GM18507 (cell line): ENCODE measurements around the gene GIPC3.

ENCODE experiments used
- DNase-seq: peaks from one replicate; pipeline ENCODE4 v3.0.0; 2011; ENCODE audit warnings: low read depth; ENCODE audit not compliant: insufficient read length; ENCODE audit errors: extremely low spot score
- FAIRE-seq: peaks from 2 replicates; lab custom pipeline; 2011; peaks lifted over from hg19 to GRCh38; lab: Jason Lieb, UNC

GIPC3 gene

DNA sequence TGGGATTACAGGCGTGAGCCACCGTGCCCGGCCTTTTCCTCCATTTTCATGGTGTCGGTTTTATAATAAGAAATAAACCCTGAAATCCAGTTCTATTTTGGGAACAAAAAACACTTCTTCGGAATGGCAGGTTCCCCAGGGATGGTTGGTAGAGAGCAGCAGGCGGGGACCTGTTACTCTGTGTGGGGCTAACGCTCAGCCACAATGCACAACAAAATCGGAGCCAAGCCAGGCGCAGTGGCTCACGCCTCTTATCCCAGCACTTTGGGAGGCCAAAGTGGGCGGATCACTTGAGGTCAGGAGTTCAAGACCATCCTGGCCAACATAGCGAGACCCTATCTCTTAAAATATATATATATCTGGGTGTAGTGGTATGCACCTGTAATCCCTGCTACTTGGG lies 15.7 kb downstream of the GIPC3 start:
- FAIRE-seq (no peak), DNase-seq (no peak)

GRCh38 chr19:3603121-3603811 lies 18.0 kb downstream of the GIPC3 start:
- no peak for DNase-seq
- FAIRE-seq, result no peak

GRCh38 chr19:3604227-3604986 lies 19.1 kb downstream of the GIPC3 start:
- no peak for DNase-seq
- FAIRE-seq, result no peak

- DNase-seq (no peak), FAIRE-seq (no peak)
These were observed 19.7 kb downstream of the GIPC3 start for GRCh38 chr19:3604987-3605343.

DNA sequence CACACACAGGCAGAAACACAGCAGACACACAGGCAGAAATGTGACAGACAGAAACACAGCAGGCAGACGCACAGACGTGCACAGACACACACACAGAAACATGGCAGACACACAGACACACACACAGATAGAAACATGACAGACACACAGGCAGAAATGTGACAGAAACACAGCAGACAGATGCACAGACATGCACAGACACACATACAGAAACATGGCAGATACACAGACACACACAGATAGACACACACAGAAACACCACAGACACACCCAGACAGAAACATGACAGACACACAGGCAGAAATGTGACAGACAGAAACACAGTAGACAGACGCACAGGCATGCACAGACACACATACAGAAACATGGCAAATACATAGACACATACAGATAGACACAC lies 20.1 kb downstream of the GIPC3 start:
- peak; percentile 39 for FAIRE-seq
- DNase-seq, result no peak

GRCh38 chr19:3605770-3606169 lies 20.5 kb downstream of the GIPC3 start:
- no peak for FAIRE-seq

DNA sequence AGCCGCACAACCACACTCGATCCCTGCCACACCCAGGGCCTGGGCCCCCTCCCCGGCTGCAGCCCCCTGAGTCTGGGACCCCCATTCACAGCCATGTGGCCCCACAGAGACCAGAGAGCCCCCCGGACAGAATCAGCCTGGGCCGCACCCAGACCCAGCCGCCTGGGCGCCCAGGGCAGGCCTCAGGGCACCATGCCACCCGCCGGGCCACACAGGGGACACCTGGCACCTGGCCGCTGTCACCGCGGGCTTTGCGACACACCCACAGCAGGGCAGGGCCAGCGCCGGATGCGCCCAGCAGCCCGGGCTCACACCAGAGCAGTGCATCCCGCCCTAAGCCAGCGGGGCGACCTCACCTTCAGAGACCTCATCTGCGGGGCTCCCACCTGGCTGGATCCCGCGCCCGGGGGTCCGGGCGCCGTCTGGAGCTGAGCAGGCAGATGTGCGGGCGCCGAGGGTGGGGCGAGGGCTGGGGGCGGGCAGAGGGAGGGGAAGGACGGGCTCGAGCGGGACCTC lies 21.0 kb downstream of the GIPC3 start:
- FAIRE-seq (no peak), DNase-seq (no peak)

More at GRCh38 chr19:3605770-3606169, 20.5 kb downstream of the GIPC3 start:
- DNase-seq, result no peak

GRCh38 chr19:3606690-3607289 lies 21.5 kb downstream of the GIPC3 start, which contains the start of gene TBXA2R:
TSS of gene TBXA2R (minus strand) at chr19:3606875. CDS start at chr19:3600634, 6,241 bp downstream.
- DNase-seq, result no peak
- no peak for FAIRE-seq

DNA sequence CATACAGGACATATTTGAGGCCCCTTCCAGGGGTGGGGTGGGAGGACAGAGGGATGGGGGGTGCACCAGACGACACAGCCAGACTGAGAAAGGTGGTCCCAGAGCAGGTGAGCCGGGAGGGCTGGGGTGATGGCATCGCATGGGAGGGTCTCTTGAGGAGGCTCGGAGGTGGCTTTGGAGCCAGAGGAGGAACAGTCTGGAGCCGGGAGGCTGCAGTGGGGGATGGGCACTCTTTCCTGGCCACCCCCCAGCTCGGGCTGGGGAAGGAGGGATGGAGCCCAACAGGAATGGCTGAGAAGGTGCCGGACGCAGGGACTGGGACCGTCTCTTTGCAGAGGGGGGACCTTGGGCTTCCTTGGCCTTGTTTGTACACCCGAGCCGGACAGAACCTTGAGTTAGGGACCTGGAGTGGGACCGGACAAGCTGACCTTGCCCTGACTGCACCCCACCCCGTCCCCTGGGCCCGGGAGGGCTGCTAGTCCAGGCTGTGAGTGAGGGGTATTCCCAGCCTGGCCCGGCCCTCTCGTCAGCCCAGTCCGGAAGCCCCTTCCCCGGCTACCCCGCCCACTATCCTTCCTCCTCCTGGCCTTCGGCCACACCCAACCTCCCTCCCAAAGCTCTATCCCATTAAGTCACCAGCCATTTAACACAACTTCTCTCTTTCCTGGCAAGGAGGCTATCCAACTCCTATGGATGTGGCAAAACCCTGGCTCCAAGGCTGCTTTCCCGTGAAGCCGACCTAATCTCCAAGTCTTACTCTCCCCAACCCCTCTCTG lies 22.2 kb downstream of the GIPC3 start:
- DNase-seq (no peak), FAIRE-seq (no peak)

- no peak for FAIRE-seq
- DNase-seq, result no peak
These were observed 22.9 kb downstream of the GIPC3 start for GRCh38 chr19:3608079-3608641.

GRCh38 chr19:3608750-3609322 lies 23.6 kb downstream of the GIPC3 start:
- DNase-seq, result no peak
- no peak for FAIRE-seq

DNA sequence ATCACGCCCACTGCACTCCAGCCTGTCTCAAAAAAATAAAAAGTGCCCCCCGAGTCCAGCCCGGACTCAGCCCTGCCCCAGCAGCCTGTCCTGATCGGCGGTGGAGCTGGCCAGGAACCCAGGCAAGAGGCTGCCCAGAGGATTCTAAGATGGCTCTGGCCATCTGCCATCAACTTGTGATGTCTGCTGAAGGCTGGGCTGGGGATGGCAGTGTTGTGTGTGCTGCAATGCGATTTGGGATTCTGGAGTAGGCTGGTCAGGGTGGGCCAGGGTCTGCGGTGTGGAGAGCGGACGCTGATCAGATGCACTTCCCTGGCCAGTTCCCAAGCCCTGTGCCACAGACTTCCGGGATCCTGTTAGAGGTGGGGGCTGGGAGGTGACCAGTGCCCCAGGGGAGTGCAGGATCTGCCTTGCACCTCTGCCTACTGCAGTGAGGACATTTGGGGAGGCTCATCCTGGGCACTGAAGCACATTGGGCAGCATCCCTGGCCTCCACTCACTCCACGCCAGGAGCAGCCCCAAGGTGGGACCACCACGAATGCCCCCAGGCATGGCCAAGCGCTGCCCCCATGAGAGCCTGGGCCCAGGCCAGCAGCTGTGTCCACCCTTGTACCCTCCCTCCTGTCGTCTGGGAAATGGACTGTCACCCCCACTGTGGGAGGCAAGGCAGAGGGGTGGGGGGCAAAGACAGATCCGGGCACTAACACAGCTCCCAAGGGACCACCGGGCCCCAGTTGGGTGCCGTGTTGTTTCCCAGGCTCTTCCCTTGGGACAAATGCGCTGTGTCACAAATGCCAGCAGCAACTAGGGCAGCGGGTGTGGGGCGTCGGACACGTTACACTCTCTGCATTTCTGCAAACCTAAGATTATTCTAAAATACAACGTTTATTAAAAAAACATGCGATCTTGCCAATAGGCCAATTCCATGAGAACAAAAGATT lies 24.8 kb downstream of the GIPC3 start:
- no peak for FAIRE-seq
- no peak for DNase-seq

- FAIRE-seq, result no peak
- no peak for DNase-seq
These were observed 25.8 kb downstream of the GIPC3 start for GRCh38 chr19:3610745-3611717.

GRCh38 chr19:3611841-3612240 lies 26.6 kb downstream of the GIPC3 start:
- no peak for DNase-seq
- FAIRE-seq, result no peak

- no peak for DNase-seq
- FAIRE-seq, result no peak
These were observed 27.1 kb downstream of the GIPC3 start for GRCh38 chr19:3612330-3612729.

GRCh38 chr19:3612901-3613741 lies 27.8 kb downstream of the GIPC3 start:
- FAIRE-seq, result no peak

More at GRCh38 chr19:3612901-3613741, 27.8 kb downstream of the GIPC3 start:
- DNase-seq, result no peak
